Middle frontal gyrus (tissue), 1 donor: Measurements from ENCODE around the gene PKP4.

Source experiments
- DNase-seq: peaks from one replicate; pipeline ENCODE4 v3.0.0-alpha.2; 2015; ENCODE audit warnings: low spot score; ENCODE audit errors: extremely low spot score

Gene PKP4

DNA sequence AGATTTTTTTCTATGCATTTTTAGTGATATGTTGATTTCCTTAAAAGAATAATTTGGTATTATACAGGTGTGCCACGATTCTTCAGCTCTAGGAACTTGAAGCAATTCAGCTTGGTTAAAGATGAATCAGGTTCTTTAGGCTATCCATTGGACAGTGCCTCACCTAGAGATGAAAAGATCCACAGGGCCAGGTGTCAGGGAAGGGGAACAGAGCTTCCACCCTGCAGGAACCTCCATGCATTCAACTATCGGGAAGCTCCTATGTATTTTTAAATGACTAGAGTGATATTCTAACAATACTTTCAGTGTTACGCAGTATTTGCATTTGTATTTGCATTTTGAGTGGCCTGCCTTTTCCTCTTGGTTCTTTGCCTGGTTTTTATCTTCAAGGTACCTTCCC is 40.2 kb downstream of the PKP4 start:
- no peak for DNase-seq

DNA sequence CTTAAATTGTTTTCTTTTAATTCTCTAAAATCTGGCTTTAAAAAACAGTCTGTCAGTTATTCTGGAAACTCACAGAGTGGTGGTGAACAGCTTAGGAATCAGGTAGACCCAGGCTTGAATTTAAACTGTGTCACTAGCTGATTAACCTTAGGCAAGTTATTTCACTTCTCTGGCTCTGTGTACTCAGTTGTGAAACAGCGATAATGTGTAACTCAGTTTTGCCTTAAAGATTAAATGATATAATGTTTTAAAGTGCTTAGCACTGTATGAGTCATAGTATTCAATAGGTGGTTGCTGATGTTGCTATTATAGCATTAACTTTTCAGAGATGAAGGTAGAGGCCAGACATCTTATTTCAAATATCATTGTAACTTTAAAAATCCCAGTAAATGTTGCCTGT is 40.7 kb downstream of the PKP4 start:
- no peak for DNase-seq

DNA sequence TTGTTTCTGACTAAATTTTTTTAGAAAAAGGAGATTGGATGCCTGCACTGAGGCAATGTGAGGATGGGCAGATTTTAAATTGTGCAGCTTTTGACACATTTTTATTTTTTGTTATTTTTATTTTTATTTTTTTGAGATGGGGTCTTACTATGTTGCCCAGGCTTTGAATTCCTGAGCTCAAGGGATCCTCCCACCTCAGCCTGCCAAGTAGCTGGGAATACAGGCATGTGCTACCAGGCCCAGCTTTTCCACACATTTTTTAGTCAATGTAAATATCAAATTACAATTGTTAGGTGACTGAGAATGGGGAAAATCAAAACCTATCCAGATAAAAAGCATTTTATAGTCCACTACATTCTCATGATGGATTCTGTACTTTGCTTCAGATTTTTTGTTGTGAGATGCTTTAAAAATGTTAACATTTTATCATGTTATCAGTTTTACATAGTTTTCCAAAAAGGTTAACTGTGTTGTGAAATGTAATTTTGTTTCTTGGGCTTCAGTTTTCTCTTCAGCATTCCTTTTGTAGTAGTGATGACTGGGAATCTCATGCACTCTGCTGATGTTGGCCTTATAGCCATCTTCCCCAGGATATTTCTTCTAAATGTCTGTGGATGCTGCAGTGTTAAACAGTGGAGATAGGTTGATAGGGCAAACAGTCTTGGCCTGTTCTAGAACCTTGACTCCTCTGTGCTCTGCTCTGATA is 41.4 kb downstream of the PKP4 start:
- DNase-seq = no peak

DNA sequence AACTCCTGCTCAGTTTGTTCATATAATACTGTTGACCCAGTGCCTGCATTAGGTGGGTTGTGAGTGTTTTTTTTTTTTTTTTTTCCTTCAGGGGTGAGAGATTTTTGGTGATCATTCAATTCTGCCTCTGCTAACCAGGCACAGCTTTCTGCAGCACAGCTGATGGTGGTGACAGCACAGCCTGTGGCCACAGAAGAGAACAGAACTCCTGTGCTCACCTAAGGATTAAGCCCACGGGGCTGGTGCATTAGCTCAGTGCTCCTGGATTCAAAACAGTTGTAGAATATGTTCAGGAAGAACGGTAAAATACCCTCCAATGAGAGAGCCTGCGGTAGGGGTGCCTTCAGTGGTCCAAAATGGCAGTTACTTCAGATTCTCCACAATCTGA is 42.0 kb downstream of the PKP4 start:
- no peak for DNase-seq

DNA sequence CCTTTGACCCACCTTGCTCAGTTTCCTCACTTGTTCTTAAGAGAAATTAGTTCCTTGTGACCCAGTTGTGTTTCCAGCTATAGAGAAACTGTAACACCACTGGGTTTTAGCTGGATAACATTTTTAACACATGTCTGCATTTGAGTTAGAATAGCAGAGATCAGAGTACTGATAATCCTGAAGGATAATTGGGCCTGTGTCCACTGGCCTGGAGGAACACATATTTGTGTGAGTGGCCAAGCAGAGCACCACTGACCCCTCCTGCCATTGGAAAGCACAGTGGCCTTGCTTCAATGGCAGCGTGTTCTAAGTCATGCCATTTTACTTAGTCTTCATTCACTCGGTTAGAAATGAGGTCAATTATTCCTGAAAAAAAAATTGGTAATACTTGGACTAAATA is 42.6 kb downstream of the PKP4 start:
- no peak for DNase-seq

DNA sequence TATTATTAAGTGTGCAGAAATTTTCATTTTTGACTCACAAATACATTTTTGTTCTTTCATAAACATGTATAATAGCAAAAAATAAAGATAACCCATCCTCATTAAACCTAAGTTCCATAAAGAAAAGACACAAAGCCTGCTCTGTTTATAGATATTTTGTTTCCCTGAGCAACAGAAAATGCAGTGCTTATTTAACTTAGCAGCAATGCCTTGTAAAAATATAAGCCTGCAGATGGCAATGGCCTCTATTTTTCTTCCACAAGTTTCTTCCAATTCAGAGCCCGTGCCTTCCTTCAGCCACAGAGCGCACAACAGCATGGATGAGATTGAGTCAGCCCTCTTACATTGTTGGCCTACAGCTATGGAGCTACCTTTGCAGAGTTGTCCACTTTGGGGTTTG is 43.6 kb downstream of the PKP4 start:
- no peak for DNase-seq

DNA sequence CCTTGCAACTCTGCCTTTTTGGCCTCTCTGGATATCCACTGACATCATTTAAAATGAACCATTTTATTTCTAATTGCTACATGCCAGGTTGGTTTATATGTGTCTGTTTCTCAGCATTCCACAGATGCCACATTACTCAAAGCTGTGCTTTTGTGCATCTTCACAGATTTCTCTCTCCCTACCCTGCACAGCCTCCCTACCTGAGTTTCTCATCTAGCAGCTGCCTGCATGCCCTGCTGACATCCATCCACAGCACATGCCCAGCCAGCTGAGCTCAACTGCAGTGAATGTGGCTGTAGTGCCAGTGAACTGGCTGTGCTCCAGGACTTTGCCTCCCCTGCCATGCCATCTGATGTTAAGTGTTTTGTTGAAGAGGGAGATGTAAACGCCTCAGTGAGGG is 44.5 kb downstream of the PKP4 start:
- DNase-seq = no peak

DNA sequence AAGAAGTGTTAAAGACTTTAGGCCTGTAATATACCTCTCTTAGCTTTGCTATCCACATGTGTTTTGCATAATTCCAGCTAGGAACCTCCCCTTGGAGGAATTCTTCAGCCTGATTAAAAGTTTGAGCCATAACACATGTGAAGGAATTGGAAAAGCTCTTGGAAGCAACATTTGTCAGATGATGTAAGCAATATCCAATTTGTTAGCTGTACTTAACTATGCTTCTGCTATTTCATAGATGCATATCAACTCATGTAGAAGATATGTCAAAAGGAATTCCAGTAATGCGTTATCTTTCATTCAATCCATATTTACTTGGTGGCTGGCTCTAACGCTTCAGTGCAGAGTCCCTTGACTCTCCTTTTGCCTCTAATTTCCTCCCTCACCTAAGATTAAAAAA is 46.2 kb downstream of the PKP4 start:
- DNase-seq = no peak

DNA sequence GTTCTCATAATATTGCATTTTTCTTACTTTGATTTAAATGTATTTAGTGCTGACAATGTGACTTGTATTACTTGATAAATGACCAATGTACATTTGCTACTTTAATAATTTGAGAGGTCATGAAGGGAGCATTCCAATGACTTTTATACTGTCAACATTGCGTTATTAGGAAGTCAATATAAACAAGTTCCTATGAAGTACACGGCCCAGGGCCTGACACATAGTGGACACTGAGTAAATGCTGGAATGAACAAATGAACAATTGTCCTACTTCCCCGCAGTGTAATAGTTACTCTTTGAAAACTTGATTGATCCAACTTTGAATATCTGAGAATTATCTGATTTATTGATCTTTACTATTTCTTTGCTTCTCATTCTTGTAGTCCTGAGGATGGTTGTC is 47.3 kb downstream of the PKP4 start:
- DNase-seq = no peak

DNA sequence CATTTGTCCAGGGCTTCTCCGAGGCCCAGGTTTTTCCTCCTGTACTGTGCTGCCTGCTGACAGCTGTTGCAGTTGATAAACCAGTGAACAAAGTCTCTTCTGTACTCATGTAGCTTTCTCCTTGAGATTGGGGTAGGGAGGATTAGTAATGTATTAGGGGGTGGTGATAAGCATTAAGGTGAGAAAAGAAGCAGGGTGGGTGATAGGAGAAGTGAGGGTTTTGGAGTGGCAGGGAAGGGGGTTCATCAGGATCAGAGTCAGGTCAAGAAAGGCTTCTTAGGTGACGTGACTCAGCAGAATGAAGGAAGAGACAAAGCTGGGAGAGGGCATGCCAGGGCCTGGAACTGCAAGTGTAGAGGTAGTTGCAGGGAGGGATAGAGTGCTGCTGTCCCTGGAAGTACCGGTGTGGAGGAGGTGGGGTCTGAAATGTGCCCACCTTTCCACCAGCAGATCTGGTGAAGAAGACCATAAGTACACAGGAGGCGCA is 48.7 kb downstream of the PKP4 start:
- no peak for DNase-seq

DNA sequence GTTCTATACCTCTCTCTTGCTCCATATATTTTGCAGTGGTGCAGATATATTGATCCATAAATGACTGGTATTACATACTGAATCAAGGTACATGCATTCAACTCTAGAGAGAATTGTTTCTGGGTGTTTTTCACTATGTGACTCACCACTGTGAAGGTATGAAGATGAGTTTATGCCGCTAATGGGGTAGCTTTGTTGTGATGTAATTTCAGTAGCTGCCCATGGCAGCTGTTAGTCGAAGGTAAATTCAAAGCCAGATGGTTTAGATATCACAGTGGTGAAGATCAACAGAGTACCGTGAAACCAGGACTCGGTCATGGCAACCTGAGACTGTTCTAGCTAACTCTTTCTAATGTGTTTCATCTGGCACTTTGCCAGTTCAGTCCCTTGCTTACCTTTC is 50.4 kb downstream of the PKP4 start:
- no peak for DNase-seq

DNA sequence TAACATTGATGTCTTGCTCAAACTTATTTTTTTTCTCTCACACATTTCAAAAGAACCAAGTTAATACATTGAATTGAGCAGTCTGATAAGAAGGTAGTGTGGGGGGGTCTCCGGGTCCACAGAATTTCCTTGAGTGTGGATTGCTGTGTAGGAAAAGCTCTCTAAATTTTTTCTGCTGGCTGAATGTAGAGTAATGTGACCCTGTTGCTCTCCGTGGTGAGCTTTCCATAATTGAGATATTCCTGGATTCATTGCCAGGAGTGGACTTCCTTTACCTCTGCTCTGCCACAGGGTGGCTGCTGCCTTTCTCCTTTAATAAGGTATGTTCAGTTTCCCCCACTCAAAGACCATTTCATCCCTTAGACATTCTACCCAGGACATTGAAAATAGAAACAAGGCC is 50.9 kb downstream of the PKP4 start:
- DNase-seq = no peak

DNA sequence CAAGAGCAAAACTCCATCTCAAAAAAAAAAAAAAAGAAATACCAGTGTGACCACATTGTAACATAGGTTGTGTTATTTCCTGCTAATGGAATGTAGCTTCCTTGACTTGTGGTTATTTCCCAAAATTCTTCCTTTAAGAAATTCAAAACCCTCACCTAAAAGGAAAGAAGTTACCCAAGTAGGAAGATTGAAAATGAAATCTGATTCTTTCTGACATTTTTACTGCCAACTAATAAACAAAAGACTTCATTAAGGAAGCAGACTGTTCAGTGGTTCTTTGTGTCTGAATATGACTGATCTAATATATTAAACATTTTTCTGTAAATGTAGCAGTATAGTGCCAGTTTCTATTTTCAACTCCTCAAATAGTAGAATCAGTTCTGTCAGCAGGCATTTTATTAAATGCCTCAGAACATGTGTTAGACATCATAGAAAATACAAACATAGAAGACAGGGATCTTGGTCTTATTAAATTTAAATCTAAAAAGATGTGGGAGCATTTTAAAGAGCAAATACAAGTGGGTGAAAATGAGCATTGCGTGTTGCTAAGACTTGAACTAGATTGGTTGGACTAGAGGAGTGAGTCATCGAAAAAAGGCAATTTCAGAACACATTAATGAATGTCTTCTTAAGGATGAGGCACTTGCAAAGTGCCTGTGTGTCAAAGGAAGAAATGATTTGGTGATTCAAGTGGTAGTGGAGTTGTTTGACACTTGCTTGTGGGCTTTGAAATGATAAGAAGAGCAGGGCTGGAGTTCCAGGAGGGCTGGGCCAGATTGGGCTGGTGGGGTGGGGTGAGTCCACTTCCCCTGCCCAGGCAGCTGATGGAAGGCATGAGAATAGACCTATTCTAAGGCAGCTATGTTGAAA is 53.4 kb downstream of the PKP4 start:
- DNase-seq = no peak

DNA sequence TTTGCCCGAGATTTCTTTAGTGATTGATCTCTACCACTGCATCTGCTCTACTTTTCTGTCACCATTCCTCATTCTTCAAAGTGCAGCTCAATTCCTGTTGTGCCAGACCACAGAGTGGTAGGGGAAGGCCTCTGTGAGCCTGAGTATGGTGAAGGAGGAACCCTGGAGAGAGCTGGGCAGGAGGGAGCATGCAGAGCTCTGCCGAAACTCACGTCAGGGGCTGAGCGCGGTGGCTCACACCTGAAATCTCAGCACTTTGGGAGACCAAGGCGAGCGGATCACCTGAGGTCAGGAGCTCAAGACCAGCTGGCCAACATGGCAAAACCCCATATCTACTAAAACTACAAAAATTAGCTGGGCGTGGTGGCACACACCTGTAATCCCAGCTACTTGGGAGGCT is 54.1 kb downstream of the PKP4 start:
- no peak for DNase-seq

DNA sequence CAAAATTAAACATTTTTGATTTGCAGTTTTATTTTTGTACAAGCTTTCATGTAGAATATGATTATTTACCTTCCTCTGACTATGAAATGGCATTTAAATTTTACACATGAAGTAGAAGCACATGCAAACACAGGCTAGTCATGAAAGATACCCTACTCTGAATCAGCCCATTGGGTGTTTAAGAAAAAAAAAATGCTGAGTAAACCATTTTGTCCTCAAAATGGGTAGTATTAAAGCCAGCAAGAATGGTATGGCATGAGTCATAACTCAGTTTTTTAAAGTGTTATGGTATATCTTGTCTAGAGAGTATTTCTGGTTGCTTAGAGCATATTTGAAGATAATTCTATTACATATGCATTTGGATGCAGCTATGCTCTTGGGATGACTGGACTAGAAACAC is 55.0 kb downstream of the PKP4 start:
- no peak for DNase-seq

DNA sequence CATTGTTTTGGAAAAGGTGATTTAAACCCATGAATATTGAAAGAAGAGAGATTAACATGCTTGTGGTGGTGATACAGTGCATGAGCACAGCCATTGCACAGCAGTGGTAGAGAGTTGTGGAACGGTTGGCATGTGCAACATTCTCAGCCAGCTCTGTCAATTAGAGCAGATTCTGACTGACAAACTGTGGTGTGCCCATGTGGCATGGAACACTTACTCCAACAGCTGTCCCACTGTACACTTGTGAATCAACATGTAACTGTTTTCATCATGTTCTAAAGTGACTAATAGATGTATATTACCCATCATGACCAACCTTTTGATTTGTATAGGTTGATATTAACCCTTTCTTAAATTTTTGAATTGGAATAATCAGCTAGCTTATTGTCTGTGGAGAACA is 55.6 kb downstream of the PKP4 start:
- no peak for DNase-seq

DNA sequence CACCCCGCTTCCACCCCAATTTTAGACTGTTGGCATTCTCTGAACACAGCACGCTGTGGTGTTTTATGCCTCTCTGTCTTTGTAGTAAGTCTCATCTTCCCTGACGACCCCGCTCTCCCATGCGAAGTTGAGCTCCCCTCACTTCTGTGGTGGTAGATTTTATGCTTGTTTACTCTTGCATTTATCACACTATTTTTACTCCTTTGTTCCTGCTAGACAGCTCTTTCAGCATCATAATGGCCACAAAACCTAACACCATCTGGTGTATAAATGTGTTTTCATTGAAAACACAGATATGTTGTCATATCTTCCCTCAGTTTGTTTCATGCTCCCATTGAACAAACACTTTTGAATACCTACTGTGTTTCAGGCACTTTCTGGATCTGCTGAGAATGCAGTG is 57.1 kb downstream of the PKP4 start:
- no peak for DNase-seq

DNA sequence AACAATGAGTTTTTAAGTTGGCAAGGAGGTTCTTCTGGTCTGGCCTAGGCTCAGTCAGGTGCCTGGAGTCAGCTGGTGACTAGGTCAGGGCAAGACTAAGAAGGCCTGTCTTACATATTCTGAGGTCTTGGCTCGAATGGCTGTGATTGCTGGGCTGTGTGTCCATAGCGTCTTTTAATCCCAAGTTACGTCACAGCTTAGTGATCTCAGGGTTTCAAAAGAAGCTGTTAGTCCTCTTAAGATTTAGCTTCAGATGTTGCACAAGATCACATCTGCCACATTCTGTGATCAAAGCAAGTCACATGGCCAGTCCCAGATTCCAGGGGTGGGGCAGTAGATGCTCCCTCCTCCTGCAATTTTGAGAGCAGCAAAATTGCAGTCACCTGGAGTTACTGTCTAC is 61.3 kb downstream of the PKP4 start:
- no peak for DNase-seq

DNA sequence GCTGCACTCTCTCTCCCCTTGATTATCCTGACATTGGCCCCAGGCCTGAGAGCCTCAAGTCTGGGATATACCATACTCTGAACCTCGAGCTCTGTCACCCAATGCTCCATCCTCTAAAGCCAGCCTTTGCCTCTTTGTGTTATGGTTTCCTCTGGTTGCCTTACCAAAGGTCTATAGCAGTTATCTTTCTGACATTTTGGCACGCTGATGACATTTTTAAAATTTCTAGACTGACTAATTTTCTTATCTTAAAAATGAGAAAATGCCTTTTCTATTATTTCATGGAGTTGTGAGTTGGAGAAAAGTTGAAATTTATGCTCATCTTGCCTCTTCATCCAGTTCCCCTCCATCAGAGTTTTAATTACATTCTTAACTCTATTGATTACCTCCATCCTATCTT is 62.7 kb downstream of the PKP4 start:
- DNase-seq = no peak

DNA sequence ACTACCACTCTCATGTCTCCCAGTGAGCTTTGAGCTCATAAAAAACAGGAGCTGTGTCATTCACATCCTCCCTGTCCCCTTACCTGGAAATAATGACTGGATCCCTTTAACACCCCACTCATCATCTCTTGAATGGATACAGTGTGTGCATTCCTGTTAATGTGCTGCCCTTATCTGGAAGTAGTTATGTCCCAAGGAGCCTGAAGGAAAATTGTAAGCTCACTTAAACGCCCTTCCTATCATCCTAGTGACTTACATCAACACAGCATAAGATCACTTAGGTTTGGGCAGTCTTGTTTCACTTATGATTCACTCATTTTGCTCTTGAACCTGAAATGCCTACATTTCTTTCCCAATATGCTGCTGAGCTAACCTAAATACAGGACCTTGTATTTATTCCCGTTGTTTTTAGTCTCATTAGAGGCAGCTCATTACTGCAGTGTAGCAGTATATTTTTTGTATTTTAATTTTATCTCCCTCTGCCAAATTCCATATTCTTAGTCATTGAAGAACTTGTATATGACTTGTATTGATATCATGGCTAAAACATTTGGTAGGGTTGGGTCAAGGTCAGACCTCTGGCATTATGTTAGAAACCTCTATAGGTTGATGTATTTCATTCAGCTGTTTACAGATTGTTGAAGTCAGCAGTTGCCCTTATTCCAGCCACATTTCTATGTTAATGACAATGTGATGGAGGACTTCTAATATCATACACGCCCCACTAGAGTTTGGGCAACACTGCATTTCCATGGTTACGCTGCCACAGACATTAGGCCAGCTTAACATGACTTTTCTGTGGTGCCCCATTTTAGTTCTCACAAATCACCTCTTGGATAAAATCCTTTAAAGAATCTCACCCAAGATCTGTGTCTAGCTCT is 72.9 kb downstream of the PKP4 start:
- no peak for DNase-seq

DNA sequence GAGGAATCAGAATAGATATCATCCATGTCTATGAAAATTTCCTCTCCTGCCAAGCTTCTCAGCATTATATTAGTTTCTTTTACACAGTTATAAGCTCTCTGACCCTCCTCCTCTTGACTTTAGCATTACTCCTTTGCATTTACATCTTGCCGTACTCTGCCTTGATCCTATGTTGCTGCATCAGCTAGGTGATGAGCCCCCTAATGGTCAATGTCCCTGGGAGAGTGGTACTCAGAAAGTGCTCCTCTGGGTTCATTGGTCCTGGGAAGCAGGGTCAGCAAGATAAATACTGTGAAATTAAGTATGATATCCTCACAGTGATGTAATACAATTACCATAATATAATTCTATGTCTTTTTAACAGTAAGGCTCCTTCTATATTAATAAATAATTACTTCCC is 74.1 kb downstream of the PKP4 start:
- no peak for DNase-seq

DNA sequence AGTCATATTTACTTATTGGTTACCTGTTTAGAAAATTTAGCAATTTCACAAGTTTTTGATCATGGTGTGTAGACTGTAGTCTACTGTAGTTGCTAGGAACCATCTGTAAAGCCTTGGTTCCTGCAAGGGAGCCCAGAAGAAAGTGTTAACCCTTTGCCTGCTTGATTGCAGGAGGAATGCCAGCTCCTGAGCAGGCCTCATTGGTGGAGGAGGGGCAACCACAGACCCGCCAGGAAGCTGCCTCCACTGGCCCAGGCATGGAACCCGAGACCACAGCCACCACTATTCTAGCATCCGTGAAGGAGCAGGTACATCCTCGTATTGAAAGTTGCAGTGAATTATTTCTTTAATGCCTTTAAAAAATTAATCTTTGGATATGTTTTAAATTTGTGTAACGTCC is 76.3 kb downstream of the PKP4 start:
- no peak for DNase-seq
